A673 (cell line): ENCODE results near the gene TMEM116.

Source experiments
- EZH2 ChIP-seq: fragments of 200-600 bp; sonication (generic); IDR thresholded peaks from 2 replicates; pipeline ENCODE4 v1.6.1; 2017; ENCODE audit warnings: borderline replicate concordance, low read depth, mild to moderate bottlenecking, mixed read lengths, antibody characterized with exemption, low read length; ENCODE audit not compliant: poor library complexity, severe bottlenecking
- TF ChIP-seq, protein P1 (sequence below): fragments of 300-800, 200-600 bp; sonication (generic); conservative IDR thresholded peaks from 2 replicates; pipeline ENCODE4 v1.5.1; 2017; ENCODE audit warnings: low read depth, mild to moderate bottlenecking, antibody characterized with exemption, low read length, moderate library complexity, mixed read lengths

DNA sequence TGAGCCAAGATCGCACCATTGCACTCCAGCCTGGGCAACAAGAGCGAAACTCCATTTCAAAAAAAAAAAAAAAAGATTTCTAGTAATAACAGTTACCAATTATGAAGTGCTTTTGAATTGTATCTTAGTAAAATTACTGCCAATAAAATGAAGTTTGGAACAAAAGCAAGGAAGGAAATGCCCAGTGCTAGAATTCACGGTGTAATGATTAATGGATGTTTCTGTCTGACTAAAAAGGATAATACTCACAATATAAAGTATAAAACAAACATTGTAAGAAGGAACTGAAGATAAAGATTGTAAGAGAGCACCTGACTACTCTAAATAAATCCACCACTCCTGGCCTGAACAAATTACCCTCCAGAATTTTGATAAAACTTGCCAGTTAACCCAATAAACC lies 4.0 kb downstream of the TMEM116 start:
- TF ChIP-seq, protein P1, sequence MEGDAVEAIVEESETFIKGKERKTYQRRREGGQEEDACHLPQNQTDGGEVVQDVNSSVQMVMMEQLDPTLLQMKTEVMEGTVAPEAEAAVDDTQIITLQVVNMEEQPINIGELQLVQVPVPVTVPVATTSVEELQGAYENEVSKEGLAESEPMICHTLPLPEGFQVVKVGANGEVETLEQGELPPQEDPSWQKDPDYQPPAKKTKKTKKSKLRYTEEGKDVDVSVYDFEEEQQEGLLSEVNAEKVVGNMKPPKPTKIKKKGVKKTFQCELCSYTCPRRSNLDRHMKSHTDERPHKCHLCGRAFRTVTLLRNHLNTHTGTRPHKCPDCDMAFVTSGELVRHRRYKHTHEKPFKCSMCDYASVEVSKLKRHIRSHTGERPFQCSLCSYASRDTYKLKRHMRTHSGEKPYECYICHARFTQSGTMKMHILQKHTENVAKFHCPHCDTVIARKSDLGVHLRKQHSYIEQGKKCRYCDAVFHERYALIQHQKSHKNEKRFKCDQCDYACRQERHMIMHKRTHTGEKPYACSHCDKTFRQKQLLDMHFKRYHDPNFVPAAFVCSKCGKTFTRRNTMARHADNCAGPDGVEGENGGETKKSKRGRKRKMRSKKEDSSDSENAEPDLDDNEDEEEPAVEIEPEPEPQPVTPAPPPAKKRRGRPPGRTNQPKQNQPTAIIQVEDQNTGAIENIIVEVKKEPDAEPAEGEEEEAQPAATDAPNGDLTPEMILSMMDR: no peak
- no peak for TF ChIP-seq EZH2
